NOMO-1 treated with dmso at 0.1 percent for 144 hours (cell line): ENCODE results near the gene CTSL.

Source experiments
- DNase-seq: peaks from one replicate; lab custom pipeline; 2025; ENCODE audit not compliant: unreplicated experiment; lab: John Stamatoyannopoulos, UW

Gene CTSL

DNA sequence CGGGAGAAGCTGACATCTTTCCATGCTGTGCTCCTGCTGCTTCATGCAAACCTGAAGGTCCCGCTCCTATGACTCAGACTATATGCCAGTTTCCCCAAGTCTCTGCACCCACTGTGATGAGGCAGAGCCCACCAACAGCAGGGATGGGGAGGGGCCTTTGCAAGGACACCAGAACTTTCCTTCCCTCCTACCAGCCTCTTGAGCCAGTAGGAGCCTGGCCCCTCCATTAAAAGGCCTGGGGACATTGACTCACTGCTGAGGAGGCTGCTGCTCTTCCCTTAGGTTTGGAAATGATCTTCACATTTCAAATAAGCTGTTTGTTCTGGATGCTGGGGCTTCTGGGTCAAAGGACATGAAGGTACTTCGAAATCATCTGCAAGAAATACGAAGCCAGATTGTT, 26.1 kb upstream of the CTSL start:
- no peak for DNase-seq

DNA sequence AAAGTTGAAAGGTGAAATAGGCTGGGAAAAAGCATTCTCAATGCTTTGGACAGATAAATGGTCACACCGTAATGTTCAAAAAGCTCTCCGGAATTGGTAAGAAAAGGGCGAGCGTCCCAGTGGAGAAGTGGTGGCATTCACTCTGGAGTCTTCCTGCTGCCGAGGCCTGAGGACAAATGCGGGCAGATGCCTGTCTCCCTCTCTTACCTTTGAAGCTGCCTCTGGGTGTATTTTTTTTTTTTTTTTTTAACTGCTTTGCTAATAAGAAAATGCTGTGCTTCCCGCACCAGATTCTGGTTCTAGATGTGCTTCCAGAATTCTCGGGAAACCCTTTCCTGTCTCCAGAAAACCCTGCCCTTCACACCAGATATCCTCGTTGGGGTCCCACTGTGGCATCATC, 24.4 kb upstream of the CTSL start:
- DNase-seq, result no peak

DNA sequence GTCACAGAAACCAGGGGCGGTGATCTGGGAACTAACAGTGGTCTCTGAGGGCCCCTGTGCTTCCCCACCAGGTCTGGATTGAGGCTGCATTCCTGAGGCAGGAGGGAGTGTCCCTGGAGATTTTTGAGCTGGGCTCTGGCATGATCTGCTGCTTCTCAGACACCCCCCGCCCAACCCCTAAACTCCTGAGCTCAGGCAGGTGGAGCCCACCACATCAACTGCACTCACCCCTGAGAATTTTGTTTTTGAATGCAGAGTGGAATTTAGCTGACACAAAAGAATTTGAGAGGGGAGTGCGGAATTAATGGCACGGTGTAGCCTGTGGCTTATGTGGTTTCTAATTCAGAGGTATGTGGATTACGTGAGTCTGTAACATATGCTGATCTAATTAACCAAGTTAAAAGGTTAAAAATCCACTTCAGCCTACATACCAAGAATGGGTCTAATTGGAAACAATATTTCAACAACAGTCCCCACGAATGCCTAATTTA, 23.9 kb upstream of the CTSL start:
- no peak for DNase-seq

DNA sequence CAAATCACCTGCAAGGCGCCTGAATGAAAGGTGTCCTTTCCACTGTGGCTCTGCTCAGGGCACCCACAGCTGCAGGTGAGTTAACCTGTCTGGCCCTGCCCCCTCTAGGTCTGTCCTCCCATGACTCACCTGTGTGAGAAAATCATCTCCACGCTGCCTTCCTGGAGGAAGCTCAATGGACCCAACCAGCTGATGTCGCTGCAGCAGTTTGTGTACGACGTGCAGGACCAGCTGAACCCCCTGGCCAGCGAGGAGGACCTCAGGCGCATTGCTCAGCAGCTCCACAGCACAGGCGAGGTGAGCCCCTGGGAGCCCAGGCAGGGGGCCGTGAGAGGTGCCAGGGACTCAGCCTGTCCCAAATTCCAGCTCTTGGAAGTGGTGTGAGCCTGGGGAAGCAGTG, 23.0 kb upstream of the CTSL start:
- no peak for DNase-seq

DNA sequence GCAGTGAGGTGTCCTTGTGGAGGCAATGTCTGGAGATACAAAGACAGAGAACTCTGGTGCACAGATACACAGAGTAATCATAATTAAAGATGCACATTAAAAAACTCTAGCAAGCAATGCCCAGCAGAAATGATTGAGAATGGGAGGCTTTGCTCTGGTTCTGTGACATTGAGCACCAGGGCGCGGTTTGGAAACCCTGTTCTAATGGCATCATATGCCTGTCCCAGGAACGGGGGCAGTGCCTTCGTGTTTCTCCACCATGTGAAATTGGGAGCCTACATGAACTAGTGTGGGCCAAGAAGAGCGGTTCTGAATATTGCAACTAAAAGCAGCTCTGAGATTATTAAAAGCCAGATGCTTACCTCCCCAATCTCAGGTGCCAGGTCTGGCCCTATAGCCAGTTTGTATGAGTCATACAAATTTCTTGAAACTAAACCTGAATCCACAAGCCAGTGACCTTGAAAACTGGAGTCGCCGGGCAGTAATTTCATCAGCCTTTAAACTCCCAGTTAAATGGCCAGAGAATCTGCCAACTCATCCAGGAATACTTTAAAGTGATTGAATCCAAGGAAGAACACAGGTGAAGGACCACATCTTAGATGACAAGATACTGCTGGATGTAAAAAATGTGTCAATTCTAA, 22.2 kb upstream of the CTSL start:
- DNase-seq, result no peak

DNA sequence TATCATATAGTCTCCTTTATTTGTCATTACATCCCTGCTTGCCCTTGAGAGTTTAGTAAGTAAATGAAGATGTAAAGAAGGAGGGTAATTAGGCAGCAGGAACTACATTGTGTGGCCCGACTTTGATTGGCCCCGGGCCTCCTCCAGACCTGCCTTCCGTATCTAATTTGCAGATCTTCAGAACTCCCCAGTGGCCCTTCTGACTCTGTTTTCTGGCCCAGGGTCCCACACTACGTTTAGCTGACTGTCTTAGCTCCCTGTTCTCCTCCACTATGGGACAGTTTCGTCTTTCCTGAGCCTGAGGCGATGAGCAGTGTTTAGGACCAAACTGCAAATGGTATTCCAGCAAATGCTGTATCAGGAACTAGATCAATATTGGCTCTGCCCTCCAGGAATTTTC, 21.6 kb upstream of the CTSL start:
- no peak for DNase-seq

DNA sequence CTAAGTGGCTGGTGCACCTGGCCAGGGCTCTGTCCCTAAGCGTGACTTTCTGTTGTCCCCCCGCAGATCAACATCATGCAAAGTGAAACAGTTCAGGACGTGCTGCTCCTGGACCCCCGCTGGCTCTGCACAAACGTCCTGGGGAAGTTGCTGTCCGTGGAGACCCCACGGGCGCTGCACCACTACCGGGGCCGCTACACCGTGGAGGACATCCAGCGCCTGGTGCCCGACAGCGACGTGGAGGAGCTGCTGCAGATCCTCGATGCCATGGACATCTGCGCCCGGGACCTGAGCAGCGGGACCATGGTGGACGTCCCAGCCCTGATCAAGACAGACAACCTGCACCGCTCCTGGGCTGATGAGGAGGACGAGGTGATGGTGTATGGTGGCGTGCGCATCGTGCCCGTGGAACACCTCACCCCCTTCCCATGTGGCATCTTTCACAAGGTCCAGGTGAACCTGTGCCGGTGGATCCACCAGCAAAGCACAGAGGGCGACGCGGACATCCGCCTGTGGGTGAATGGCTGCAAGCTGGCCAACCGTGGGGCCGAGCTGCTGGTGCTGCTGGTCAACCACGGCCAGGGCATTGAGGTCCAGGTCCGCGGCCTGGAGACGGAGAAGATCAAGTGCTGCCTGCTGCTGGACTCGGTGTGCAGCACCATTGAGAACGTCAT, 19.7 kb upstream of the CTSL start:
- DNase-seq, result no peak

DNA sequence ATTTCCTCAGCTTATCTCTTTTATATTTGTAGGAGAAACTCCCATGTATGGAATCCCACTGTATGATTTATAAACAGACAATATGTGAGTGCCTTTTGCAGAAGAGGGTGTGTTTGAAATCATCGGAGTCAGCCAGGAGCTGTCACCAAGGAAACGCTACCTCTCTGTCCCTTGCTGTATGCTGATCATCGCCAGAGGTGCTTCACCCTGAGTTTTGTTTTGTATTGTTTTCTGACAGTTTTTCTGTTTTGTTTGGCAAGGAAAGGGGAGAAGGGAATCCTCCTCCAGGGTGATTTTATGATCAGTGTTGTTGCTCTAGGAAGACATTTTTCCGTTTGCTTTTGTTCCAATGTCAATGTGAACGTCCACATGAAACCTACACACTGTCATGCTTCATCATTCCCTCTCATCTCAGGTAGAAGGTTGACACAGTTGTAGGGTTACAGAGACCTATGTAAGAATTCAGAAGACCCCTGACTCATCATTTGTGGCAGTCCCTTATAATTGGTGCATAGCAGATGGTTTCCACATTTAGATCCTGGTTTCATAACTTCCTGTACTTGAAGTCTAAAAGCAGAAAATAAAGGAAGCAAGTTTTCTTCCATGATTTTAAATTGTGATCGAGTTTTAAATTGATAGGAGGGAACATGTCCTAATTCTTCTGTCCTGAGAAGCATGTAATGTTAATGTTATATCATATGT, 18.0 kb upstream of the CTSL start:
- no peak for DNase-seq

DNA sequence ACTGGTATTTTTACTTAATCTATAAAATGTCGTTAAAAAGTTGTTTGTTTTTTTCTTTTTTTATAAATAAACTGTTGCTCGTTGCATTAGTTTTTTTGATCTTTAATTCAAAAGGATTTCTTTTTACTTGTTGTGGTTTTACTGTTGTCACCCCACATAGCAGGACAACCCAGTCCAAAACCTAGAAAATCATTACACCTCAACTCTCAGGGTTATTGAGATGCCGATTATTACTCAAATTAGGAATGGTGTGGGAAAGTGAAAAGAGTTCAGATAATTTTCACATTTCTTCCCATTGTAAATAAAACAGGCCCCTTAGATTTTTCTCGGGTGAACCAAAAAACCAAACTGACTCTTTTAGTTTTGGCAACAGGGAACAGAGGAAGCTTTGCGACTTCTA, 17.4 kb upstream of the CTSL start:
- DNase-seq, result no peak

DNA sequence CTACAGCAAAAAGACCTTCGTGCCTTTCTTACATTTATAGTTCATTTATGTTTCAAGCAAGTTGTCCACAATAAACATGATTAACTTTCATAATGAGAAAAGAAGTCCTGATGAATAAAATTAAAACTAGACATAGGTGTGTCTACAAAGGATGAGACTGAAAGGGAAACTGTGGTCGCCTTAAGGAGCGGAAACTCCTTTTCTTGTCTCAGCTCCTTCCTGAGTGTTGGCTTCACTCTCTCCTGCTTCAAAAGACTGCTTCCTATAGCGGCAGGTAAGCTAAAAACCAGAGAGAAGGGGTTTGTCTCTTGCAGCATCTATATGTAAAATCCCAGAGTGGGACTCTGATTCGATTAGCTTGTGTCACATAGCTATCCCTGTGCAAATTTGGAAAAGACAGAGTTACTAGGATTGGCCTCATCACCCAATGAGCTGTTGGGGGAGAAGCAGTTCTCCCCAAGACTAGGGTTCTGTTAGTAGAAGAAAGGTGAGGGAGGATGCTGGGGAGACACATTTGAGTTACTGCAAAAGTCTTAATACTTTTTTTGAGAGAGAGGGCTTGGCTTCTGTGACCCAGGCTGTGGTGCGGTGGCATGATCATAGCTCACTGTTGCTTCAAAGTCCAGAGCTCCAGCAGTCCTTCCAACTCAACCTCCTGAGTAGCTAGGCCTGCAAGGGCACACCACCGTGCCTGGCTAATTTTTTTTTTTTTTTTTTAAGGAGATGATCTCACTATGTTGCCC, 16.8 kb upstream of the CTSL start:
- DNase-seq, result no peak

DNA sequence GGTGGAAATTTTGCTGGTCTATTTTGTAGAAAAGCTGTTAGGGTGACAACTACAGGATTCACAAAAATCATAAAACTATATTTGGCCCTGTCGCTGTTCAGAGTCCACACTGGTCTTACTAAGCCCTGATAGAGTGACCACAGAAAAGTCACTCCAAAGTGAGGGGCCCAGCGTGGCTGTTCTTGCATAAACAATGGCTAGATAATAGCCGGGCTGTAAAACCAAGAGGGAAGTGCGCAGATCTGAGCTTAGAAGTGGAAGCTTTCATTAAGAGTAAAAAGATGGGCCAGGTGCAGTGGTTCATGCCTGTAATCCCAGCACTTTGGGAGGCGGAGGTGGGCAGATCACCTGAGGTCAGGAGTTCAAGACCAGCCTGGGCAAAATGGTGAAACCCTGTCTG, 15.5 kb upstream of the CTSL start:
- no peak for DNase-seq

DNA sequence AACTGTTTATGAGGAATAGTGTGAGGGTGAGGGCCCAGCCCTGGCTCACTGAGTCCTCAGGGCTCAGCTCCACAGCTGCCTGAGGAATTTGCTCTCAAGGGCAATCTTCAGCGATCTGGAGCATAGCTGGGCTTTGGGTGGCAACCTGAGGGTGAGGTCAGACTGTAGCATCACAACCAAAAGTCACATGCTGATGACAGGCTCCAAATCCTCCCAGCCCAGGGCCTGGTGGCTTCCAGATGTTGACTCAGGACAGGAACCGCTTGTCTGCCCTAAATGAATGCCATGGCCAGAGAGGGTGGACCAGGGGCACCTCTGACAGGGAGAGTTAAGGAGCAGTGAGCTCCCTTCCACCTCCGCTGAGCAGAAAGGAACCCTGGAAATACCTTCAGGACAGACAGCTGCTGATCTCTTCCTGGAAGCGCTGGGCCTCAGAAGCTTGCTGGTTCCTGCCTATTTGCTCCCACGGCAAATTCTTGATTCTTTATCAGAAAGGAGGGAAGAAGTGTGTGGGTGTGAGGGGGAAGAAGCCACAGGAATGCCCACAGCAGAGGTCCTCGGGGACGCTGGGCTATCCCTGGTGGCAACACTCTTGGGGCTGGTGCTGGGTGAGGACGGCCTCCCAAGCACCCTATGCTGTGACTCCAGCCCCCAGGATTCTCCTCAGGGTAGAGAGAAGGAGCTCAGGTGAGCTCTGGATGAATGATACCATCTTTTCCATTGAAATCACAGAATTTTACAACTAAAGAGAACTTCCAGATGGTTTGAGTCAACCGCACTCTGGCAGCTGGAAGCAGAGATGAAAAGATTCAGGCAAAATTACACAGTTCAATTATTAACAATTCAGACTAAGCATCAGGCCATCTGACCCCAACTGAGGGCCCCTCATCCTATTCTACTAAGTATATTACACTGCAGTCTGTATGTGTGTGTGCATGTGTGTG, 13.8 kb upstream of the CTSL start:
- DNase-seq, result no peak

DNA sequence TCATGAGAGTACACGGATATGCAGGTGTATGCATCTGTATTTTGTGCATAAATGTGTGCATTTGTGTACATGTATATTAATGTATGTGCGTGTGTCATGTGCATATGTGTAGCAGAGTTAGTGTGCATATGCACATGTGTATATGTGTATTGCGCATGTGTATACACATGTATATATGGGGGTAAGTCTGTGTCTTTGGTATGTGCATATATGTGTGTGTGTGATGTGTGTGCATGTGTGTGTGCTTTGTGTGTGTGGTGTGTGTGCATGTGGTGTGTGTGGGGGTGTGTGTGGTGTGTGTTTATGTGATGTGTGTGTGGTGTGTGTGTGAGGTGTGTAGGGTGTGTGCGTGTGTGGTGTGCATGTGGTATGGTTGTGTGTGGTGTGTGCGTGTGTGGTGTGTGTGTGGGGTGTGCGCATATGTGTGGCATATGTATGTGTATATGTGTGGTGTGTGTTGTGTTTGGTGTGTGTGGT, 13.1 kb upstream of the CTSL start:
- DNase-seq, result no peak

DNA sequence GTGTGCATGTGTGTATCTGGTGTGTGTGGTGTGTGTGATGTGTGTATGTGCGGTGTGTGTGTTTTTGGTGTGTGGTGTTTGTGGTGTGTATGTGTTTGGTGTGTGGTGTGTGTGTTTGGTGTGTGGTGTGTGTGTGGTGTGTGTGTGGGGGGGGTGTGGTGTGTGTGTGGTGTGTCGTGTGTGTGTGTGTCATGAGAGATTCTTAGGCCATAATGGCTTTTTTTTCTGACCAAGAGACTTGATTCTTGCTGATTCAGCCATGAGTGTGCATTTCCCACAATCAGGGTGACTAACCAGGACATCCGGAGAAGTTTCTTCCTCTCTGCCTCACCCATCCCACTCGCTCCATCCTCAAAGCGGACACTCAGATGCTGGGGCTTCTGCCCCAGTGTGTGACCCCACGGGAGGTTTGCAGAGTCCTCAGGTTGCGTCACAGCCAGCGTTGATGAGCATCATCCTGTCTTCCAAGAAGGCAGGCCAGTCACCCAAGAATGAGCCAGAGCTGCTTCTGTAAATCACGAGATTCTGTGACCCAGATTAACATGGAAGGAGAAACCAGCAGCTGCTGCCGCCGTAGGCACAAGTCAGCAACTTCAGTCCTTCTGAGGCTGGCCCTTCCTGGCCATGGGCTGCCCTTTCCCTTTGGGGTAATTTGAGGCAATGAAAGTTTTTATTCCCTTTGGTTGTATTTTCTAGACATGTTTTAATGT, 12.5 kb upstream of the CTSL start:
- no peak for DNase-seq

DNA sequence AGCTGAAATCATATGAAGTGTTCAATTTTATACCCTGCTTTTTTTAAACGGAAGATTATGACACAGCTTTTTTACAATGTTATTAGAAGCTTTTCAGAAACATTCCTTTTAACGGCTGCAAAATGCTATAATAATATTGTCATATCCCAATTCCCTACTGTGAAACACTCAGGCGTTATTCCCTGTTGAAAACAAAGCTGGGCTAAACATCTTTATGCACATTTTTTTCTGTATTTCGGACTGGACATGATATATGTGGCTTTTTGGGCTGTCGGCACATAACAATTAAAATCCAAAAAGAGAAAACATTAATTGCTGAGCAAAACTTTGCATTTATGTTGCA, 12.0 kb upstream of the CTSL start:
- DNase-seq, result no peak

DNA sequence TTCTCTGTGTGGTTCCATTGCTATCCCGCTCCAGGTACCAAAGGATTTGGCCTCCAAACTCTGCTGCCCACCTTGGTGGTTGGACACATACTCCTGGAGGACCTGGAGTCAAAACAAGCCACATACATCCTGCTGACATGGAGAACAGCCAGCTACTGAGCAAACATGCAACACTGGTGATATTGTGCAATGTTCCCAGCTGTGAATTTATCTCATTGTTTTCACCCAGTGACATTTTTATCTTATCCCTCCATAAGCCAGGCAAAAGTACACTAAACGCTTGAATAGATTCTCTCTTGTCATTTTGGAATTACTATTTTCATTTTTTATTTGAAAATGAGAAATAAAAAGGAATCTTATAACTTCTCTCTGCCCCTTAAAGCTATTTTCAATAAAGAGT, 11.1 kb upstream of the CTSL start:
- DNase-seq, result no peak

DNA sequence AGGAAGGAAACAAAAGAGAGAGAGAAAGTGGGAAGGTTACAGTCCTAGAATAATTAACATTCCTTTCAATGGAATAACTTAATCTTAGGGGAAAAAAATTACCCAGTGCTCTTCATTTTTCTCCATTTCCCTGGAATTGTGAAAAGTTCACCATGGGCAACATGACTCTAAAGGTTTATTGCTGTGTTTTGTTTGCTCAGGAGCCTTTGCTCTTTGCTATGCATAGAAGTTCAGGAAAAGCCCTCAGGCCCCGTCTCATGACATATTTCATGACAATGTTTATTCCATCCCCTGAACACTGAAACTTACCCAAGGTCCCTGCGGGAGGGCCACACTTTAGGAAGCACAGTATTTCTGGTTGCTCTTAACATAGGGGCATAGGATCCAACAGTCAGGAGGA, 9.8 kb upstream of the CTSL start:
- no peak for DNase-seq

DNA sequence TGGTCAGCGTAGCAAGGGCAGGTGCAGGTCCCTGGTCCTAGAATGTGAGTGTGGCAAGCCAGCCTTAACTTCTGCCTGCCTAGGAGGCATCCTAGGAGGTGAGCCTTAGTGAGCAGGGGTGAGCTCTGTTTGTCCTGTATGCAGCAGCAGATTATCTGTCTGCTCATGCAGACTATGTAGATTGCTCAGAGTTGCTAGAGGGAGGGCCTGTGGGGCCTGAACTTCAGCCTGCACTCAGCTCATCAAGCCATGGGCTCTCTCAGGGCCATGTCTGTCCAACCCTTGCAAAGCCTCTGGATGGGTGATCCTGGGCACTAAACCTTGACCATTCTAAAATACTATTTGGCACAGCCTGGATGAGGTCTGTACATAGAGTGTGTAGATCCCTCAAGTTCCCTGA, 8.5 kb upstream of the CTSL start:
- no peak for DNase-seq

DNA sequence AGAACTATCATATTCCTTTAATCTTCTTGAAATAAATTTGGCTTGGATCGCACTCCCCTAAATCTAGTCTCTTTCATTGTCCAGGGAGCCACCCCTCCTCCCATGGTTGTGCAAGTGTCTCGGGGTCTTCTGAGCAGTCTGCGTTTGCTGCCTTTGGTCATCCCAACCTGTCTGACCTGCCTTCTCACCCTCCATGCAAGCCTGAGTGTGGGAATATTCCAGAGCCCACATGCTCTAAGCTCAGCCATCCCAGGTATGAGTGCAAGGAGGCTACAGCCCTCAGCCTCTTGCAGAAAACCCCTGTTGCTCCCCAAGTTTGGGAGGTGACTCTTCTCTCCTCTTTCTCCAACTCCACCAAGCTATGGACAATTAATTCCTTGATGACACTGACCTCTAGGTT, 7.7 kb upstream of the CTSL start:
- DNase-seq, result no peak
